PC-9 (cell line): ENCODE measurements around the gene PINLYP.

ENCODE experiments used
- EZH2 ChIP-seq: fragments of 200-600 bp; sonication (generic); IDR thresholded peaks from 2 replicates; pipeline ENCODE4 v1.8.0; 2017; ENCODE audit warnings: antibody characterized with exemption, low read depth
- TF ChIP-seq, protein P1 (sequence below): fragments of 200-600 bp; sonication (generic); conservative IDR thresholded peaks from 2 replicates; pipeline ENCODE4 v1.6.1; 2017; ENCODE audit warnings: mixed run types, antibody characterized with exemption, mild to moderate bottlenecking, moderate library complexity

DNA sequence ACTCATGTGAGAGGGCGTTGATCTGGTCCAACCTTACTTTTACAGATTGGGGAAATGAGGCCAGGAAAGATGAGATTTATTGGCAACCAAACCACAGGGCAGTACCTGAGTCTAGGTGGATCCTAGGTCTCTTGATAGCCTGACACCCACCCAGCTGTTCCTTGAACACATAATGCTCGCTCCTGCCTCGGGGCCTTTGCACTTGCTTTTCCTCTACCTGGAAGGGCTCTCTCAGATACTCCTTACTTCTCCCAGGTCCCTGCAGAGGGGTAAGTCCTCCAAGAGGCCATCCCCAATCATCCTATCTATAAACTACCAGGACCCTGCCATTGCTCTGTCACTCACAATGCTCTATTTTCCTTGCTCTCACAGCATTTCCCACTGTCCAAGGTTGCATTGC lies 35.2 kb upstream of the PINLYP start:
- TF ChIP-seq, protein P1, sequence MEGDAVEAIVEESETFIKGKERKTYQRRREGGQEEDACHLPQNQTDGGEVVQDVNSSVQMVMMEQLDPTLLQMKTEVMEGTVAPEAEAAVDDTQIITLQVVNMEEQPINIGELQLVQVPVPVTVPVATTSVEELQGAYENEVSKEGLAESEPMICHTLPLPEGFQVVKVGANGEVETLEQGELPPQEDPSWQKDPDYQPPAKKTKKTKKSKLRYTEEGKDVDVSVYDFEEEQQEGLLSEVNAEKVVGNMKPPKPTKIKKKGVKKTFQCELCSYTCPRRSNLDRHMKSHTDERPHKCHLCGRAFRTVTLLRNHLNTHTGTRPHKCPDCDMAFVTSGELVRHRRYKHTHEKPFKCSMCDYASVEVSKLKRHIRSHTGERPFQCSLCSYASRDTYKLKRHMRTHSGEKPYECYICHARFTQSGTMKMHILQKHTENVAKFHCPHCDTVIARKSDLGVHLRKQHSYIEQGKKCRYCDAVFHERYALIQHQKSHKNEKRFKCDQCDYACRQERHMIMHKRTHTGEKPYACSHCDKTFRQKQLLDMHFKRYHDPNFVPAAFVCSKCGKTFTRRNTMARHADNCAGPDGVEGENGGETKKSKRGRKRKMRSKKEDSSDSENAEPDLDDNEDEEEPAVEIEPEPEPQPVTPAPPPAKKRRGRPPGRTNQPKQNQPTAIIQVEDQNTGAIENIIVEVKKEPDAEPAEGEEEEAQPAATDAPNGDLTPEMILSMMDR, result no peak
- no peak for TF ChIP-seq EZH2
